GM10847 (cell line): Measurements from ENCODE around the gene UCK2.

ENCODE experiments used
- POLR2A ChIP-seq: IDR thresholded peaks from 2 replicates; pipeline ENCODE4 v1.6.1; 2011; ENCODE audit not compliant: insufficient read length; ENCODE audit errors: extremely low read depth

Gene UCK2

GRCh38 chr1:165897326-165898303 is 70.2 kb downstream of the UCK2 start:
- no peak for TF ChIP-seq POLR2A

GRCh38 chr1:165898837-165899236 is 71.4 kb downstream of the UCK2 start:
- no peak for TF ChIP-seq POLR2A

GRCh38 chr1:165899461-165899941 is 72.1 kb downstream of the UCK2 start:
- TF ChIP-seq POLR2A = no peak

GRCh38 chr1:165900576-165901380 is 73.4 kb downstream of the UCK2 start:
- no peak for TF ChIP-seq POLR2A

- no peak for TF ChIP-seq POLR2A
These were observed 75.2 kb downstream of the UCK2 start for GRCh38 chr1:165902565-165902964.

- no peak for TF ChIP-seq POLR2A
These were observed 76.3 kb downstream of the UCK2 start for GRCh38 chr1:165903672-165904071.

GRCh38 chr1:165904948-165905347 is 77.5 kb downstream of the UCK2 start:
- TF ChIP-seq POLR2A = no peak

GRCh38 chr1:165905853-165906252 is 78.4 kb downstream of the UCK2 start:
- no peak for TF ChIP-seq POLR2A

- no peak for TF ChIP-seq POLR2A
These were observed 79.9 kb downstream of the UCK2 start for GRCh38 chr1:165907256-165907857.

- TF ChIP-seq POLR2A = no peak
These were observed 83.5 kb downstream of the UCK2 start for GRCh38 chr1:165910764-165911421.

GRCh38 chr1:165911609-165912281 is 84.3 kb downstream of the UCK2 start:
- no peak for TF ChIP-seq POLR2A

- no peak for TF ChIP-seq POLR2A
These were observed 85.2 kb downstream of the UCK2 start for GRCh38 chr1:165912638-165913037.

- TF ChIP-seq POLR2A = no peak
These were observed 86.9 kb downstream of the UCK2 start for GRCh38 chr1:165914136-165914798.

GRCh38 chr1:165915480-165915879 is 88.1 kb downstream of the UCK2 start:
- no peak for TF ChIP-seq POLR2A

GRCh38 chr1:165915932-165916348 is 88.5 kb downstream of the UCK2 start:
- TF ChIP-seq POLR2A = no peak
